Upper lobe of left lung (tissue), 6 donors: ENCODE measurements around the gene HCFC1. TPM values are rescaled to one million over a fixed set of nuclear protein-coding genes. Genes with fewer than 3 reads are reported as not detected.

Experiments
- ATAC-seq, 2 donors: fragments of 200-7000 bp; cut with Tn5 transposase; one replicate each; pipeline ENCODE4 v1.9.1; 2022; ENCODE audit warnings: mild to moderate bottlenecking in 2 of 2, moderate library complexity in 2 of 2; ENCODE audit not compliant: low FRiP score in 2 of 2
- DNase-seq, 2 donors: peaks; one replicate each; pipeline ENCODE4 v3.0.0-alpha.2; 2019 to 2020
- H3K27ac ChIP-seq, 4 donors: fragments of 200-600 bp; sonication (generic); one replicate each; pipeline ENCODE4 v1.5.1; 2016 to 2019
- H3K27me3 ChIP-seq, 4 donors: fragments of 200-600 bp; sonication (generic); one replicate each; pipeline ENCODE4 v1.5.1; 2017 to 2019
- H3K36me3 ChIP-seq, 4 donors: fragments of 200-600 bp; sonication (generic); one replicate each; pipeline ENCODE4 v1.5.1; 2016 to 2019
- H3K4me1 ChIP-seq, 4 donors: fragments of 200-600 bp; sonication (generic); one replicate each; pipeline ENCODE4 v1.5.1; 2018 to 2019
- H3K4me3 ChIP-seq, 4 donors: fragments of 200-600 bp; sonication (generic); one replicate each; pipeline ENCODE4 v1.5.1; 2017 to 2019; ENCODE audit warnings: mild to moderate bottlenecking in 2 of 4, moderate library complexity in 1 of 4
- H3K9me3 ChIP-seq, 4 donors: fragments of 200-600 bp; sonication (generic); one replicate each; pipeline ENCODE4 v1.5.1; 2018 to 2019
- EP300 ChIP-seq, 4 donors: sonication (generic); formaldehyde crosslinking; IDR thresholded peaks; one replicate each; pipeline ENCODE4 v1.5.1; 2017; ENCODE audit warnings: antibody characterized with exemption in 4 of 4, control low read depth in 2 of 4
- POLR2A ChIP-seq, 4 donors: fragments of 450-650 bp; IDR thresholded peaks; one replicate each; pipeline ENCODE4 v1.5.1; 2016 to 2017; ENCODE audit warnings: antibody characterized with exemption in 4 of 4, mild to moderate bottlenecking in 2 of 4
- POLR2AphosphoS5 ChIP-seq, 2 donors: sonication (generic); formaldehyde crosslinking; IDR thresholded peaks; one replicate each; pipeline ENCODE4 v1.5.1; 2017; ENCODE audit warnings: antibody characterized with exemption in 2 of 2
- WGBS, 2 donors: methylation state at CpG; one replicate each; pipeline ENCODE4 v1.1.5; 2017 to 2018; 5-methylcytosine and 5-hydroxymethylcytosine counted together
- small RNA-seq, 4 donors: library from RNA; depleted of rRNA; stranded (forward); fragments of <200 nt; gene quantifications; one replicate each; pipeline ENCODE3, GENCODE V24; 2016
- total RNA-seq, 6 donors: library from RNA; depleted of rRNA in 4 of 6; stranded (reverse); fragments of >200 nt in 4 of 6; gene quantifications; one replicate each; pipeline versions ENCODE4 v1.1.0 to v1.2.1, GENCODE V29; 2016 to 2021
- TF ChIP-seq, protein P1 (sequence below), 6 experiments: fragments of 450-650 bp in 4 of 6; fragments of 200-600 bp in 2 of 6; sonication (generic) in 2 of 6; IDR thresholded peaks; one replicate each; pipeline ENCODE4 v1.5.1; 2016 to 2019; ENCODE audit warnings: antibody characterized with exemption in 6 of 6
- donor health status: DM: no; HTN: no; CAD: no; lungs with moderate emphysema.
- donor health status: DM: no; HTN: yes; CAD: no; lungs with severe emphysema.

HCFC1 gene
- total RNA-seq, 6 donors from 2014 or later, result 40.8 to 78.9 (median 52.2) TPM

DNA sequence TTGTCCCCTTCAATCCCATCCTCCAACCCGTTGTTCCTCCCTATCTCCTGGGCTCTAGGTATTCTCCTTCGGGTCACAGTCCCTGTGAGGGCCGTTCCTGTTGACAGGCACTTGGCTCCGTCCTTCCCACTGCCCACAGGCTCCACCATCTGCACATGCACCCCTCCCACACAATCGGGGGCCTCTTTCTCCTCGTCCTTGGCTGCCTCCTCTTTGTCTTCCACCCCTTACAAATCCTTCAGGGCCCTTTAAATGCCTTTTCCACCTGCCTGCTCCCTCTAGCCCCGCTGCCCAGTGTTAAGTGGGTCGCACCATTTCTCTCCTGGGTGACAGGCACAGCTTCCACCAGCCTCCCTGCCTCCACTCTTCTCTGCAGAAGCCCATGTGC is 69.9 kb downstream of the HCFC1 start:
- peaks cover 3 to 35% (median 17%) of the 10 kb centered on the region in 4 donors for H3K4me1 ChIP-seq
- DNase-seq (no peak), ATAC-seq (no peak)
- no peak overlapping the region for H3K4me3 ChIP-seq
- H3K27ac ChIP-seq, result no peak overlapping the region
- TF ChIP-seq POLR2A (IDR thresholded peaks at IDR 0.05) (no peak), POLR2AphosphoS5 (IDR thresholded peaks at IDR 0.05) (no peak), EP300 (IDR thresholded peaks at IDR 0.05) (no peak)
- TF ChIP-seq, protein P1, sequence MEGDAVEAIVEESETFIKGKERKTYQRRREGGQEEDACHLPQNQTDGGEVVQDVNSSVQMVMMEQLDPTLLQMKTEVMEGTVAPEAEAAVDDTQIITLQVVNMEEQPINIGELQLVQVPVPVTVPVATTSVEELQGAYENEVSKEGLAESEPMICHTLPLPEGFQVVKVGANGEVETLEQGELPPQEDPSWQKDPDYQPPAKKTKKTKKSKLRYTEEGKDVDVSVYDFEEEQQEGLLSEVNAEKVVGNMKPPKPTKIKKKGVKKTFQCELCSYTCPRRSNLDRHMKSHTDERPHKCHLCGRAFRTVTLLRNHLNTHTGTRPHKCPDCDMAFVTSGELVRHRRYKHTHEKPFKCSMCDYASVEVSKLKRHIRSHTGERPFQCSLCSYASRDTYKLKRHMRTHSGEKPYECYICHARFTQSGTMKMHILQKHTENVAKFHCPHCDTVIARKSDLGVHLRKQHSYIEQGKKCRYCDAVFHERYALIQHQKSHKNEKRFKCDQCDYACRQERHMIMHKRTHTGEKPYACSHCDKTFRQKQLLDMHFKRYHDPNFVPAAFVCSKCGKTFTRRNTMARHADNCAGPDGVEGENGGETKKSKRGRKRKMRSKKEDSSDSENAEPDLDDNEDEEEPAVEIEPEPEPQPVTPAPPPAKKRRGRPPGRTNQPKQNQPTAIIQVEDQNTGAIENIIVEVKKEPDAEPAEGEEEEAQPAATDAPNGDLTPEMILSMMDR (IDR thresholded peaks at IDR 0.05), result no peak
- 55 to 59% methylated on average over 8 of the region's 8 CpGs for WGBS, 2 donors
- no peaks in the 10 kb centered on the region for H3K27me3 ChIP-seq
- H3K9me3 ChIP-seq, result no peaks in the 10 kb centered on the region
- H3K36me3 ChIP-seq, result no peaks in the 10 kb centered on the region

GRCh38 chrX:153900831-153901752 is 70.5 kb downstream of the HCFC1 start:
- WGBS, 2 donors, result 21 to 54% methylated on average over 26 of the region's 26 CpGs
- Histone ChIP-seq H3K27ac (peak overlapping the region in 2 of 4 donors; percentile 32 to 46), H3K9me3 (no peaks in the 10 kb centered on the region), H3K4me1 (peaks cover 3 to 35% (median 17%) of the 10 kb centered on the region in 4 donors), H3K27me3 (no peaks in the 10 kb centered on the region), H3K4me3 (no peak overlapping the region), H3K36me3 (no peaks in the 10 kb centered on the region)
- ATAC-seq (peak; percentile 20 to 88), DNase-seq (peak in 1 of 2 donors; percentile 64)
- TF ChIP-seq, protein P1 (IDR thresholded peaks at IDR 0.05), result no peak
- TF ChIP-seq POLR2AphosphoS5 (IDR thresholded peaks at IDR 0.05) (no peak), EP300 (IDR thresholded peaks at IDR 0.05) (no peak), POLR2A (IDR thresholded peaks at IDR 0.05) (no peak)

GRCh38 chrX:153897899-153898298 is 73.7 kb downstream of the HCFC1 start:
- Histone ChIP-seq H3K4me1 (peaks cover 3 to 11% (median 6%) of the 10 kb centered on the region in 4 donors), H3K4me3 (no peak overlapping the region), H3K27ac (no peak overlapping the region), H3K27me3 (no peaks in the 10 kb centered on the region), H3K36me3 (no peaks in the 10 kb centered on the region), H3K9me3 (peaks cover 0 to 6% (median 0%) of the 10 kb centered on the region in 4 donors)
- DNase-seq (no peak), ATAC-seq (no peak)
- TF ChIP-seq POLR2A (IDR thresholded peaks at IDR 0.05) (no peak), POLR2AphosphoS5 (IDR thresholded peaks at IDR 0.05) (no peak)

Small RNAs within 50 kb of the gene (small RNA-seq; reads per million reads assigned to genes)
- 0 to 0.43 (median 0.20) reads per million in 4 donors for gene MIR3202-1

Other genes starting within 250 kb of the HCFC1 start
- 100 to 1,000 TPM; 110 to 236 (median 132) TPM for gene BCAP31, start 247.4 kb downstream of the HCFC1 start, total RNA-seq
- gene ABCD1, start 247.0 kb downstream of the HCFC1 start, total RNA-seq, result 10 to 100 TPM in 5 of 6 donors, 1 to 10 TPM in 1; 9.8 to 28.1 (median 17.9) TPM
- 10 to 100 TPM in 1 of 6 donors, 1 to 10 TPM in 5; 1.3 to 21.0 (median 2.9) TPM for gene PLXNB3, start 207.6 kb downstream of the HCFC1 start, total RNA-seq
- gene SRPK3, start 190.8 kb downstream of the HCFC1 start, total RNA-seq, result under 1 TPM in 4 of 6 donors, not detected in 2; 0.20 to 0.44 (median 0.23) TPM
- gene IDH3G, start 177.4 kb downstream of the HCFC1 start, total RNA-seq, result 10 to 100 TPM; 43.5 to 98.5 (median 57.4) TPM
- 100 to 1,000 TPM in 4 of 6 donors, 10 to 100 TPM in 2; 70.2 to 328 (median 172) TPM for gene SSR4, start 177.2 kb downstream of the HCFC1 start, total RNA-seq
- 1 to 10 TPM; 1.6 to 8.9 (median 6.3) TPM for gene PDZD4, start 141.3 kb downstream of the HCFC1 start, total RNA-seq
- 10 to 100 TPM in 1 of 6 donors, 1 to 10 TPM in 2, under 1 TPM in 2, not detected in 1; 0.52 to 10.0 (median 1.1) TPM for gene L1CAM, start 85.6 kb downstream of the HCFC1 start, total RNA-seq
- gene AVPR2, start 67.1 kb downstream of the HCFC1 start, total RNA-seq, result 1 to 10 TPM in 3 of 6 donors, not detected in 3; 1.2 to 2.8 (median 1.4) TPM
- 100 to 1,000 TPM in 2 of 6 donors, 10 to 100 TPM in 4; 33.4 to 353 (median 82.6) TPM for gene ARHGAP4, start 45.6 kb downstream of the HCFC1 start, total RNA-seq
- gene NAA10, start 36.8 kb downstream of the HCFC1 start, total RNA-seq, result 100 to 1,000 TPM in 2 of 6 donors, 10 to 100 TPM in 4; 30.7 to 116 (median 76.2) TPM
- 10 to 100 TPM; 32.8 to 81.7 (median 54.5) TPM for gene RENBP, start 27.2 kb downstream of the HCFC1 start, total RNA-seq
- 10 to 100 TPM in 2 of 6 donors, 1 to 10 TPM in 4; 2.1 to 17.7 (median 5.0) TPM for gene TMEM187, start 936 bp upstream of the HCFC1 start, total RNA-seq
- gene IRAK1, start 48.1 kb upstream of the HCFC1 start, total RNA-seq, result 100 to 1,000 TPM in 4 of 6 donors, 10 to 100 TPM in 2; 49.4 to 236 (median 125) TPM
- 100 to 1,000 TPM in 1 of 6 donors, 10 to 100 TPM in 5; 43.3 to 110 (median 59.3) TPM for gene MECP2, start 125.9 kb upstream of the HCFC1 start, total RNA-seq
- gene OPN1LW, start 172.4 kb upstream of the HCFC1 start, total RNA-seq, result not detected
- not detected for gene OPN1MW, start 210.8 kb upstream of the HCFC1 start, total RNA-seq
- not detected for gene OPN1MW2, start 247.9 kb upstream of the HCFC1 start, total RNA-seq